Femur (tissue), 1 donor: ENCODE data around the gene SURF4.
A peak's percentile ranks its signal among the peaks of the same experiment; 100 is the strongest.

Experiments
- DNase-seq: peaks from one replicate; pipeline ENCODE4 v3.0.0-alpha.2; 2017

SURF4 gene

DNA sequence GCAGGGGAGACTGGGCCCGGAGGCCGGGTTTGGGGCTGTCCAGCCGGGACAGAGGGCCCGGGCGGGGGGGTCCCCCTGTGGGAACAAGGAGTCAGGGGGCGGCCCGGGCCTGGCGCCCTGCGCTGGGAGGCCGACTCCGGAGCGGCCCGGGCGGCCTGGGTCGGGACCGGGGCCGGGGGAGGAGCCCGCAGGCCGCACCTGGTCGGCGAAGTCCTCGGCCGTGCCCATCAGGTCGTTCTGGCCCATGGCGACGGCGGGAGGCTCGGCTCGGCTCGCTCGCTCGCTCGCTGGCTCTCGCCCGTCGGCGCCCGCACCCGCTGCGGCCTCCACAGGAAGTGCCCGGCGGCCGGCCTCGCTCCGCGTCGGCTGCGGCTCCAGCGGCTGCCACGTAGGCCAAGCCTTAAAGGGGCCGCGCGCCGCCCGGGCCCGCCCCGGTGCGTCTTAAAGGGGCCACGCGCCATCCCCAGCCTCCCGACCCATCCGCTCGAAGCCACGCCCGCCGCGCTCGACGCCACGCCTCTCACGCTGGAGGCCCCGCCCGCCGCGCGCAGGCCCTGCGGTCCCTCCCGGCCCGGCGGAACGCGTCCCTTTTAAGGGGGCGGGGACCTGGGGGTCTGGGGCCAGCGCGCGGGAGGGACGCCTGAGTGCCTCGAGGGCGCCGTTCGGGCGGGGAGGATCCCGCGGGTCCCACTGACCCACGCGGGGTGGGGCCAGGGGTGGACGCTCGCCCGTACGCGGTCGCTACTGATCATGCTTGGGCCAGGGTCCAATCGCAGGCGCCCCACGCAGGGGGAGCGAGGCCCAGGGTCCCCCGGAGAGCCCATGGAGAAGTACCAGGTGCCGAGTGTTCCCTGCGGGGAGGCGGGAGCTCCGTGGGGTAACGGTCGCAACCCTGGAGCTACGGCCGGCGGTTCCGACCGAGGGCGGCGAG, at the start of gene SURF4, which contains the start of gene STKLD1:
SURF4 (minus strand) TSS at position 337 of the 931 bp plus-strand sequence; CDS start at position 246, 91 bp downstream.
STKLD1 (plus strand) TSS at position 643 of the 931 bp plus-strand sequence; CDS start at position 751, 108 bp downstream.
- DNase-seq = peak; percentile 97

DNA sequence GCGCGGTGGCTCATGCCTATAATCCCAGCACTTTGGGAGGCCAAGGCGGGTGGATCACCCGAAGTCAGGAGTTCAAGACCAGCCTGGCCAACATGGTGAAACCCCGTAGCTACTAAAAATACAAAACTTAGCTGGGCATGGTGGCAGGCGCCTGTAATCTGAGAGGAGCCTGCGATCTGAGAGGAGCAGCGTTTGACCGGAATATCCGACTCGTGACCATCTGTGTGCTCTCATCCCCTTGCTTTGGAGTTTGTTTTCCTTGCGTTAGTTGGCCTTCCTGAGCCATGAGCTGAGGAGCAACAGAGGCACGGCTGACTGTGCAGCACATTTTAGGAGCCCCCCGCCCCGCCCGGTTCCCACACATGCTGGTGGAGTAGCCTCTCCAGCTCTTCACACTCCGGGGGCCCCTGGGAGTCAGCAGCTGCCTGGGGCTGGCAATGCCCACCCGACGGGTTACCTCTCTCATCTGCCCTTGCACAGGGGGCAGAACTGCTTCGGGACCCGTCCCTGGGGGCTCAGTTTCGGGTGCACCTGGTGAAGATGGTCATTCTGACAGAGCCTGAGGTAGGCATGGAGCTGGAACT, 49.3 kb upstream of the SURF4 start:
- DNase-seq = no peak

DNA sequence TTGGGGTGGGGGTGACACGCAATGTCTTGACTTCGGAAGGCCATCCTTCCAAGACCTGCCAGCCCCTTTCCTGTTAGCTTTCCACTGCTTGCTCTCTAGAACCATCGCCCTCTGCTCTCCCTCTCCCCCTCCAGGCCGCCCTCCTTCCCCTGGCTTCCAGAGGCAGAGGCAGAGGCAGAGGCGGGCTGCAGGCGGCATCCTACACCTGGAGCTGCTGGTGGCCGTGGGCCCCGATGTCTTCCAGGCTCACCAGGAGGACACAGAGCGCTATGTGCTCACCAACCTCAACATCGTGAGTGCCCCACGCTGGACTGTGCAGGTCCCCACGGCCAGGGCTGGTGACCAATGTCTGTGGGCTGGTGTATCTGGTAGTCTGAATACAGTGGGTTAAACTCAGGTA, 48.3 kb upstream of the SURF4 start:
- no peak for DNase-seq

DNA sequence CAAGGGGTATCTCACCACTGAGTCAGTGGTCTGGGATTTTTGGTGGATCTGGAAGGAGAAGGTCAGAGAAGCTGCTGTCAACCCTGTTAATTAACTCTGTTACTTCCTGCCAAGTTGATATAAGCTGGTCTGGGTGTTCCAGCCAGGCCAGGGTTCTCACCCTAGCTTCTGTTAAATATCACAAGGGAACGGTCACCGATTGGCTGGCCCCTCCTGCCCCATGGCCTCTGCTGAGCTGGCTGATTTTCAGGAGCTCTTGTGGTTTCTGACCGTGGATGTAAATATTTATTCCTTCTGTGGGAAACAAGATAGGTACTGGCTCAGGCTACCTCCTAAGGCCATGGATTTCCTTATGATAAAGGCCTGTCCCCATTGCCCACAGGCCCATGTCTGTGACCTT, 47.4 kb upstream of the SURF4 start:
- DNase-seq = no peak

DNA sequence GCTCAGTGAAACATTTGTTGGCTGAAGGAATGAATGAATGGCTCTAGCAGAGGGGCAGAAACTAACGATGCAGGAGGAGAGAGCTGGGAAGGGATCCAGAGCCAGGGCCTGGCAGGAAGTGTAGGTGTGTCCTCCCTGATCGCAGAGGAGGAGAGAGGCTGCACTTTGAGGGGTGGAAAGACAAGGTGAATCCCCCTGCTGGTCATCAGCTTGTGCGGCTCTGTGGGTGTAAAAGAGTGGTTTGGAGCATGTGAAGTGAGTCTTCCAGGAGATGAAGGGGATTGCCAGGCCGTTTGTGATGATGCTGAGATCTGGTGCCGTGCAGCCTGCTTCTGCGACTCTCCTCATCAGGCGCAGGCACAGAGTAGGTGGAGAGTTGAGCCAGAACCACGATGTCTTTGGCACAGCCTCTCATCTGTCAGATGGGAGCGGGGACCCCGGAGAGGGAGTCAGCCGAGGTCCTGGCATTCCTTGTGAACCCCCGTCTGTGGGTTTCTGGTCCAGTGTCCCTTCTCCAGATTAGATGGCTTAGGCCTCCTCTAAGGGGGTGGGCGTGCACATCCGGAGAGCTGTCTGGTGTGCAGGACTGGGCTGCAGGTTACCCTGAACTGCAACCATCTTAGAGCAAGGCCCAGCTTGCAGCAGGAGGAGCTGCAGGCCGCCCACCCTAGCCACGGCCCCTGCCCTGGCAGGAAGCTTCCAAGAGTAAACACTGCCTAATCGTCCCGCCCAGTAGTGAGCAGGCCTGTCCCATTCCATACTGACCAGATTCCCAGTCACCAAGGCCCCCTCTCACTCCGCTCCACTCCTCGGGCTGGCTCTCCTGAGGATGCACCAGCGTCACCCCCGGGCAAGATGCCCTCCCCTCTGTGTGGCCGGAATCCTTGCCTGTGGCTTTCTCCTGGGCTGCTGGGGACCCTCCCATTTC, 46.0 kb upstream of the SURF4 start, which contains the start of gene ADAMTS13:
ADAMTS13 (plus strand) TSS at position 753 of the 928 bp plus-strand sequence; CDS start at position 830, 77 bp downstream.
- no peak for DNase-seq

DNA sequence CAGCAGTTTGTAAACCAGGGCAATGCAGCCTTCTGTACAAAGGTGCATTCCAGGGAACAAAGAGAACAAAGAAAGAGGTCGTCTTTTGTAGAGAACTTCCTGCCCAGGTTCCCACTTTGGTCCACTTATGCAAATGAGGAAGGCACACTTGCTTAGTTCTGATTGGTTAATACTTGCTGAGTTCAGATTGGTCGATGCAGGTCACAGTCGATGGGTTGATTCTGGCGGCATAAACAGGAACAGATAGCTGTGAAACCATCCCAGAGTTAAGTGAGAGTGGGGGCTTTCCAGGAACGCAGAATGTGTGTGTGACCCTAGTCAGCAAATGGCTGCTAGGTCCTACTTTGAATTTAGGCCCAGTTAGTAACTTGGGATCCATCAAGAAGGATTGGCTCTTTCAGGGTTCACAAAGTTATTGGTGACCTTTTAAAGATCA, 44.5 kb upstream of the SURF4 start:
- DNase-seq = no peak

DNA sequence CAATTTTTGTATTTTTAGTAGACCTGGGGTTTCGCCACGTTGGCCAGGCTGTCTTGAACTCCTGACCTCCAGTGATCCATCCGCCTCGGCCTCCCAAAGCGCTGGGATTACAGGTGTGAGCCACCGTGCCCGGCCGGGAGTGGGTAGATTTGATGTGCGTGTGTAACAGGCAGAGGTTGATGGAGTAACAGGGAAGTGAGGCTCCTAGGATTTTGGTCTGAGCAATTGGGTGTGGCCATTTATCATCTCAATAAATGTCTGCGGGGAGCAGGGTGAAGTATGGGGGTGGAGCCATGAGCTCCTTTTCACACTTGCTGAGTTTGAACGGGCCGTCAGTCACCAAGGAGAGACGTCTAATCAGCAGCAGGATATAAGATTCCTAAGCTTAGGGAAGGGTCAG, 43.1 kb upstream of the SURF4 start:
- DNase-seq = no peak

DNA sequence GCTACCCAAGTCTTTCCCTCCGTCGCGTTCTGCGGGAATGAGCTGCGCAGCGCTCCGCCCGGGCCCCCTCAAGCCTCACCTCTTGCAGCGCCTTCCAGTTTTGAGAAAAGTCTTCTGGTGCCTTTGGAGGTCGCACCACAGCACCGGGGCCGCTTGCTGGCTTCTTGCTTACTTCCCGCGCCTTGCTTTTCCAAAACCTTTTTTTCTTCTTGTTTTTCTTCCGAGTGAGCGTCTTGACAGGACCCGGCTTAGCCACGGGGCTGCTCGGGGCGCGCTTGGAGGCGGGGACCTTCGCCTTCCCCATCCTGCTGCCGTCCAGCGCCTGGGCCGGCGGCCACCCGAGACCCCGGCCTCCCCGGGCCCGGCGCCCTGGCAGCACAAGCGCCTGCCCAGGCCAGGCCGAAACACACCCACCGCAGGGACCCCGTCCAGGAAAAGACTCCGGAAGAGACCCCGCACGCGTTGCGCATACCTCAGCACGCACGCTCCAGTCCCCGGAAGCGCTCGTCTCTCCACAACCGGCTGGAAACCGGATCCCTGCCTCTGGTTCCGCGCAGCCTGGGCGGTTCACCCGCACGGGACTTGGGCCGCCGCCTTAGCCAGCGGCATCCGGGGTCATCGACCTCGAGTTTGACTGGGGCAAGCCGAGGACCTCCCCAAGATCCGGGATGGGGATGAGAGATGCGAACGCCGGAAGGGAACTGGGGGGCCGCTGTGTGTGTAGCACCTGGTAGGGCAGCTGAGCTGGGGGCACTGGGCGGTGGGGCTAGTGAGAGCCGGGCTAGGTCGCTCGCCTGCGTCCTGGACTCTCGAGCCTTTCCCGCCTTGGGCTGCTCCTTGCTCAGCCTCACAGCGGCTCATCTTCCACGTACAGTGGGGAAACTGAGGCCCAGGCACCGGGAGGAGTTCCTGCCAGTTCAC, 41.9 kb upstream of the SURF4 start, which contains the start of gene REXO4:
REXO4 (minus strand) TSS at position 470 of the 921 bp plus-strand sequence; CDS start at position 304, 166 bp downstream.
- DNase-seq = peak; percentile 91

DNA sequence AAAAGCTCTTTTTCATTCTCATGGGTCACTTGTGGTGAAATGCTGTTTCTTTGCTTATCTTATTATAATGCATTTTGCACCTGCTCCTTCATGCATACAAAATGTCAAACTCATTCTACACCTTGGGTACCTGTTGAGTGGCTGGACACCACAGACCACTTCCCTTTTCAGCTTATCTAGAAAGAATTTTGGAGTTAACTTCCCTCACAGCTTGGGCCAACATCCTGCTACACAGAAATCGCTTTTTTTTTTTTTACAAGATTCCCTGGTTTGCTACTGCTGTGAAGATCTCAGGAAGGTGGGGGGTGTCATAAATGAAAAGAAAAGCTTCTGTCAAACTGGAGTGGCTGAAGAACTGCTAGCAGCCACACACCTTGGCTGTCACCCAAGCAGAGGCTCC, 39.3 kb upstream of the SURF4 start:
- no peak for DNase-seq

DNA sequence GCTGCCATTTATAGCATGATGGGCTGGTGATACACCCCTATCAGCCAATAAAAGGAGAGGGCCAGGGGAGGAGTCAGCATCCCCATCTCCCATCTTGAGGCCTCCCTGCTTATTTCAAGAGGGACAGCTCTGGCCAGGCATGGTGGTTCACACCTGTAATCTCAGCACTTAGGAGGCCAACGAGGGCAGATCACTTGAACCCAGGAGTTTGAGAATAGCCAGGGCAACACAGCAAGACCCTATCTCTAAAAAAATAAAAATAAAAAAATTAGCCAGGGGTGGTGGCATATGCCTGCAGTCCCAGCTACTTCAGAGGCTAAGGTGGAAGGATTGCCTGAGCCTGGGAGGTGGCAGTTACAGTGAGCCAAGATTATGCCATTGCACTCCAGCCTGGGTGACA, 32.2 kb upstream of the SURF4 start:
- DNase-seq = no peak

DNA sequence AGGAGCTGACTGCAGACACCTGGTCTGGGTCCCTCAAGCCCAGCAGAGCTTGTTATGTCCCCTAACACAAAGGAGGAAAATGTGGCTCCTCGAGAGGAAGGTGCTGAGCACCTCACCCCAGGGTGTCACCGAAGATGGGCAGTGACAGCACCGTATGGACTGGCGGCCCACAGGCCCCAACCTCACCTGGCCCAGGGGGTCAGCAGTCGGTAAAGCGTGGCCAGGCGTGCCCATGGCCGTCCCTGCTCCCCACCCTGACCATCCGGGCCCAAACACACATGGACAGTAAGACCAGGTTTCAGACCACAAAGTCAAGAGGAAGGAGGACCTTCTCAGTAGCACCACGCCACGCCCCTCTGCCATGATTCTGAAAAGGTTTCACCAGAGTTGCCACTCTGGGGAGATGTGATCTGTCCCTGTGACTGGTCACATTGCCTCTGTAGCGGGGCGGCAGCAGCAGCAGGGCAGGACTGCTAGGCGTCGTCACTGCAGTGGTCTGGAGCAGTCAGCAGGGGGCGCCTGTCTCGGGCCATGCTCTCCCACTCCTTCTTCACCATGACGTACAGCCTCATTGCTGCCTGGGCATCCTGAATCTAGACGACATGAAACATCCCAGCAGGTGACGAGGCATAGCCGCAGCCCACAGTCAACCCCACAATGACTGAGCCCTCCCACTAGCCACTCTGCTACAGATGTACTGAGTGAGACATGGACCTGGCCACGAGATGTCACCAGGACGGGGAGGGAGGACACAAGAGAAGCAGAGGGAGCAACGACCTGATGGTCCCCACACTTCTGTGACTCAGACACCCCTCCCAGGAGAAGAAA, 30.8 kb upstream of the SURF4 start:
- peak; percentile 81 for DNase-seq

DNA sequence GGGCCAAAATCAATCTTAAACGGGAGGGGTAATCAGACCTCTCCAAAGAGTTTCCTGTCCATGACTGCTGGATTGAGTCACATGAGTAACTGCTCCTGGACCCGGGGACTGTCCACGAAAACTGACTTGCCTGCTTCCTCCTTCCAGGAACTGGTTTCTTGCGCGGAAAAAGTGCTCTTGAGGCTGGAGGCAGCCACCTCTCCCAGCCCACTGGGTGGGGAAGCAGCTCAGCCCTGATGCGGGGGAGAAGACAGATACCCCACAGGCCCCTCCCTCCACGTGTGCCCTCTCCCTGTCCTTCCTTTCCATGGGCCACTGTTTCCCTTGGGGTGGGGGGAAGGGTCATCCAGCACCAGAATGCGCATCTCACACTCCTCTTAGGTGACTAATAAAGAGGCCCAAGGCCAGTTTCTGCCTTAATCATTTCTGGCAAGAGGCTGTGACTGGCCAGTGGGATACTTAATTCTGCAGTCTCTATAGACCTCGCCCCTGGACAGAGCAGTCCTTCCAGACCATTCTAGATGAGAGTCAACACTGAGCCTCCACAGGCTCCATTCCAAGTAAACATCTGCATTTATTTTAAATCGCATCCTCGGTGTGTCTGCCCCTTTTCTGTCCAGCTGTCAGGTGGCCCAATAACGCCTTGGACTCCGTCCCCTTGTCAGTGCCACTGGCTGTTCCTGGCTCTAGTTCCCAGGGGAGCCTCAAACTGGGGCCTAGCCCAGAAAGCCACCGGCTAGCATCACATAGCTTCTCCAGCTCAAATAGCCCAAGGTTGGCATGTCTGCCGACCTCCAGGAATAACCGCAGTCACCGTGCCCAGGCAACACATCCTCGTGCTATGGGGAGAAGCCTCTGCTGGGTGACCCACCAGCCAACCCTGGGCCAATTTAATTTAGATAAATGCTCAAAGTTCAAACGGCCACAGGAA, 29.9 kb upstream of the SURF4 start:
- DNase-seq = peak; percentile 41

DNA sequence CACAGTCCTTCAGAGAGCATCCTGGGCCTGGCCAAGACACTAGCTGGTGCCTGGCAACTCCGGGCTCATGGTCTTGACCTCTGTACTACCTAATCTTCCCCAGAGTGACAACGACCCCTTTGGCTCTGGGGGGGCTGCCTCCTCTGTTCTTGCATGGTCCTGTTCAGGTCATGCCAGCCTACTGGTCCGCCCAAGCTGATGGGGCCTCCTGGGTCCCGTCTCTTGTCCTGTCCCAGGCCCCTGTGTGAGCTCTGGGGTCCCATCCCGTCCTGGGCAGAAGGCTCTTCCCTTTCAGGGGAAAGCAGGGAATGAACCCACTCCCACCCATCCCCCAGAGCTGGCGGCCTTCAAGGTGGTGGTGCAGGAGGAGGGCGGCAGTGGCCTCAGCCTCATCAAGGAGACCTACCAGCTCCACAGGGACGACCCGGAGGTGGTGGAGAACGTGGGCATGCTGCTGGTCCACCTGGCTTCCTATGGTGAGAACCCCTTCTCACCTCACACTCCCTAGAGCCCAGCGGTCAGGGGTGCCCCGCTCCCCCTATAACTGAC, 28.7 kb upstream of the SURF4 start:
- DNase-seq = no peak

DNA sequence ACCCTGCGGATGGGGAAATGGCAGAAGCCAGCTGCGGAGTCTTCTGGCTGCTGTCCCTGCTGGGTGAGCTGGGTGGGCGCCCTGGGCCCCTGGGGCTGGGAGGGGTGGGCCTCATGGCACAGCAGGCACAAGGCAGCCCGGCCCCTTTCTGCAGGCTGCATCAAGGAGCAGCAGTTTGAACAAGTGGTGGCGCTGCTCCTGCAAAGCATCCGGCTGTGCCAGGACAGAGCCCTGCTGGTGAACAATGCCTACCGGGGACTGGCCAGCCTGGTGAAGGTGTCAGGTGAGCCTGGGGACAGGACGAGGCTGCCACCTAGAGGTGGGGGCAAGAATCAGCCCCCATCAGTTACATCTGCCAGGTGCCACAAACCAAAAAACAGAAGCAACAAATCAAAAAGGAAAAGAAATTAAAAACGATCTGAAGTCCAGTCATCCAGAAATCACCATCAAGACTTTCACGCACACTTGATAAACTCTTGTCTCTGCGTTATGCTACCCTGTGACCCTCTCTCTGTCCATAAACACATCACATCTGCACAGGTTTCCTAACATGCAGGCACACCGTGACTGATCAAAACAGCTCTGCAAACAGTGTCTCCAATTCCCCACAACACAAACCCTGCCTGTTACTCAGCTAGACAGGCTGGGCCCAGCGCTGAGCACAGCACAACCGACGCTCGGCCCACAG, 28.1 kb upstream of the SURF4 start:
- no peak for DNase-seq

DNA sequence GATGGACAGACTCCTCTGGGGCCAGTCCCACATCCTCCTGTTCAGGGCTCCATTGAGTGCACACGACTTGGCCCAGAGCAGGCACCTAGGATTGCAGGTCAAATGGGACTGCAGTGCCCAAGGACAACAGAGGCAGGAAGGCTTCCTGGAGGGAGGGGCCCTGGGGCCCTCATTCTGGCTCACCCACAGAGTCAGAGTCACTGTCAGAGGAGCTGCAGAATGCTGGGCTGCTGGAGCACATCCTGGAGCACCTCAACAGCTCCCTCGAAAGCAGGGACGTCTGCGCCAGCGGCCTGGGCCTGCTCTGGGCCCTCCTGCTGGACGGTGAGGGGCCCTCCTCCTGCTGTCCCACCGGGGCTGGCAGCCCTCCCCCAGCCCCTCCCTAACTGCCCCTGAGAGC, 26.8 kb upstream of the SURF4 start:
- DNase-seq = no peak

DNA sequence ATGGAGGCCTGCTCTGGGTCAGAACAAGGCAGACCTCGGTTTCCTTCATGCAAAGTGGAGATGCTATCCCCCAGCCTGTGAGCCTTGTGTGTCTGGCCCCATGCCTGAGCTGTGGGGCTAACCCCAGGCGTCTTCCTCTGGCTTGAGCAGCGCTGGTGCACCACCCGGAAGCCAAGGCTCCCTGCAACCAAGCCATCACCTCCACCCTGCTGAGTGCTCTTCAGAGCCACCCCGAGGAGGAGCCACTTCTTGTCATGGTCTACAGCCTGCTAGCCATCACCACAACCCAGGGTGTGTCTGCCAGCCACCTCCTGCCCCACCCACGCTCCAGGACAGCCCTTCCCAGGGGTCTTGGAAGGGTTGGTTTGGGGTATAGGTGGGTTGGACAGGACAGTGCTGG, 25.7 kb upstream of the SURF4 start:
- no peak for DNase-seq

DNA sequence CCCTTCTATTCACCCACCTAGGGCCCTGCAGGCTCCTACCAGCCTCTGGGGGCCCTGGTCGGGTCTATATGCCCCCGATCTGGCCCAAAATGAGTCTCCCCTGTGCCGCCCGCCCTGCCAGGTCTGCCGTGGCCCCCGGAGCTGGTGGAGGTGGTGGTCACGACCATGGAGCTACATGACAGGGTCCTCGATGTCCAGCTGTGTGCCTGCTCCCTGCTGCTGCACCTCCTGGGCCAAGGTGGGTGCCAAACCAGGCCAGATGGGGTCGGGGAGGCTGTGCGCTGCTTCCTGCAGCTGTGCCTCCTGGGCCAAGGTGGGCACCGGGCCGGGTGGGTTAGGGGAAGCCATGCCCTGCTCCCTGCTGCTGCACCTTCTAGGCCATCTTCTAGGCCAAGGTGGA, 24.4 kb upstream of the SURF4 start:
- no peak for DNase-seq

DNA sequence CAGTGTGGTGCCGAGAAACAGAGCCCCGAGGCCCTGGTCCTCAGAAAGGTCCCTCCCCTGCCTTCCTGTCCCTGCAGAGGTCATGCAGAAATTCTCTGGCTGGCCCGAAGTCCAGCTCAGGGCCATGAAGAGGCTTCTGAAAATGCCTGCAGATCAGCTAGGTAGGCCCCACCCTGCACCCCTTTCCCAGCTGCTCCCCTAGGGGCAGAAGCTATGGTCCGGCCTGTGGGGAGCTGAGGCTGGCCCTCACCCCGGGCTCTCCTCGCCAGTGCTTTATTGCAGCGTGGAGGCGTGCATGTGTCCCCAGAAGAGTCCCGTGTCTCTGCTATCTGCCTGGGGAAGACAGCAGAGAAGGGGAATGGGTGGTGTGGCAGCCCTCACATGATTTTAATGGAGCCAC, 22.0 kb upstream of the SURF4 start:
- DNase-seq = no peak

DNA sequence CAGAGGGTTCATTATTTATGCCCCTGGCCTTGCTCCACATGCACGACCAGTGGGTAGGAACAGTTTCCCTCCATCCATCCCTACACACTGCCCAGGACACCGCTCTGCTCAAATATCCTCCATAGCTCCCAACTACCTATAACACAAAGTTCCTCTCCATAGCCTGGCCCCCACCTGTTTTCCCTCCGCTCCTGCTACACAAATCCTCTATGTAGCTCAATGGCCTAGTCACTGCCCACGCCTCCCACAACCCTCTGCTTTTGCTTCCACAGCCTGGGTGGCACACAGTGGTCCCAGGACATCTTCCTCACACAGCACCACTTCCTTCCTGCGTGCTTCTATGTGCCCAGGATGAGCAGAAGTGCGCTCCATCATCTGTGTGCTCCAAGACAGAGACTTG, 21.5 kb upstream of the SURF4 start:
- DNase-seq = no peak
